Mesodermal cell (in vitro differentiated cells): Measurements from ENCODE around the gene RFX3.

Experiments used
- H3K27ac ChIP-seq: 2 replicates; pipeline ENCODE4 v1.7.0; 2013; ENCODE audit warnings: mild to moderate bottlenecking, low read depth, low read length, moderate library complexity; ENCODE audit not compliant: severe bottlenecking
- H3K36me3 ChIP-seq: 2 replicates; pipeline ENCODE4 v1.7.1; 2013; ENCODE audit warnings: mild to moderate bottlenecking, low read length, moderate library complexity; ENCODE audit not compliant: control insufficient read depth, insufficient read depth
- H3K4me1 ChIP-seq: one replicate; pipeline ENCODE4 v1.7.1; 2013; ENCODE audit warnings: mild to moderate bottlenecking, low read length; ENCODE audit not compliant: insufficient read depth, control insufficient read depth, poor library complexity, severe bottlenecking
- H3K4me3 ChIP-seq: 2 replicates; pipeline ENCODE4 v1.7.0; 2013; ENCODE audit warnings: low read length, control low read depth, mild to moderate bottlenecking; ENCODE audit not compliant: insufficient read depth, poor library complexity, severe bottlenecking; ENCODE audit errors: extremely low read depth
- H3K9me3 ChIP-seq: 2 replicates; pipeline ENCODE4 v1.7.1; 2013; ENCODE audit warnings: mild to moderate bottlenecking, low read length, moderate library complexity; ENCODE audit not compliant: control insufficient read depth
- WGBS, 2 experiments: methylation state at CpG; one replicate each; pipeline ENCODE4 v1.1.5; 2013; ENCODE audit warnings: missing lambda C conversion rate in 2 of 2; ENCODE audit not compliant: insufficient coverage in 2 of 2; 5-methylcytosine and 5-hydroxymethylcytosine counted together

The RFX3 gene

DNA sequence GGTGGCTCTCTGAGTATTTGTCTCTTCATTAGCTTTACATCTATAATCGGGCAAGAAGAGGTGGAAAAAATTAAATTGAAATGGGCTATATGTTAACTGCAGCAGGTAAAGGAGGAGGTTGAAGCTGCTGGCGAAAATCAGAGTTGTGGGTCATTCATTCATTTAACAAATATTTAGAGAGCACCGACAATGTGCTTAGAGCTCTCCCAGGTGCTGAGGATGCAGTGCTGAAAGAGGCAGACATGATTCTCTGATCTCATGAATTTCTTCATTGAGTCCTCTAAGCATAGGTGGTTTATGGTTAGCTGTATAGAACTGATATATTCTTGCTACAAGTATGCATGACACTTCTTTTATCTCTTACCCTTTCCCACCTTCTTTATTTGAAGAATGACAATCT is 243.4 kb downstream of the RFX3 start:
- Histone ChIP-seq H3K4me3 (no peak overlapping the region), H3K36me3 (peaks cover 9% of the 10 kb centered on the region), H3K9me3 (no peaks in the 10 kb centered on the region), H3K4me1 (no peaks in the 10 kb centered on the region), H3K27ac (no peak overlapping the region)
- 83% methylated on average over 1 to 2 of the region's 3 CpGs for WGBS, 2 experiments

DNA sequence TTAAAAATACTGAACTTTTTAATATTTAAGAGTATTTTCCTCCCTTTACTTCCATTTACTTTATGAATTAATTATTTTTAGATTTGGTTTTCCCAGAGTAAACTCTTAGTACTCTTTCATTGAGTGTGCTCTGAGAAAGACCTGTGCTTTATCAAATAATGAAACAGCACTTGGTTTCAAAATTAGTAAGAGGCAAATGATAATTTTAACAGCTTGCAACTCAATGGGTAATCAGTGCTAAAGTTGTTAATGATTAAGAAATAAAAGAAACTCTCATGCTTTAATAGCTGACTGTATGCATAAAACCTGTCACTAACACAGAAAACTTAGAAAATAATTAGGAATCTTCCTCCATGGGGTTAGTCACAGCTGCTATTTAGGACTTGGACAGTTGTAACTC is 244.4 kb downstream of the RFX3 start:
- Histone ChIP-seq H3K4me3 (no peak overlapping the region), H3K36me3 (peaks cover 4% of the 10 kb centered on the region), H3K27ac (no peak overlapping the region), H3K4me1 (no peaks in the 10 kb centered on the region), H3K9me3 (no peaks in the 10 kb centered on the region)

- Histone ChIP-seq H3K9me3 (no peaks in the 10 kb centered on the region), H3K4me3 (no peak overlapping the region), H3K4me1 (no peaks in the 10 kb centered on the region), H3K36me3 (peaks cover 13% of the 10 kb centered on the region), H3K27ac (no peak overlapping the region)
- WGBS, 2 experiments = no CpG with 5 or more reads among the region's 2 CpGs
Measured at GRCh38 chr9:3277200-3277599, 248.6 kb downstream of the RFX3 start.

DNA sequence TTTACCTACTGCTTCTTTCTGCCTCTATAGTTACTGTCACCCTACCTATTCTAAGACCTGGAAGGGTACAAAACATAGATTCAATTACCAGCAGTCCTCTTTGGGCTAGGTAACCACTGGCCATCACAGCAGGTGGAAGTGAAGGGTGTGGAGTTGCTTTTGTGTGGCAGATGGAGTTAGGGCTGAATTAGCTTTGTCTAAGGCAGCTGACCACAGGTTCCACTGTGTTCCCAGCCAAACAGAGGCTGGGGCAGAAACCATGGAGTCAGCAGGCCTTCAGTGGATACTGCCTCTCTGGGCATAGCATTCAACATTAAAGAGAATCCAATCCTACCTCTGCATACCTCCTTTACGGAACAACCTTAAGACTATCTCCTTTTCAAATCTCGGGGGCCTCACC is 254.2 kb downstream of the RFX3 start:
- peaks cover 10% of the 10 kb centered on the region for H3K36me3 ChIP-seq
- H3K9me3 ChIP-seq = no peaks in the 10 kb centered on the region
- H3K4me3 ChIP-seq = no peak overlapping the region
- WGBS, 2 experiments = 84 to 92% methylated on average over 2 of the region's 2 CpGs
- H3K27ac ChIP-seq = no peak overlapping the region
- H3K4me1 ChIP-seq = no peaks in the 10 kb centered on the region

DNA sequence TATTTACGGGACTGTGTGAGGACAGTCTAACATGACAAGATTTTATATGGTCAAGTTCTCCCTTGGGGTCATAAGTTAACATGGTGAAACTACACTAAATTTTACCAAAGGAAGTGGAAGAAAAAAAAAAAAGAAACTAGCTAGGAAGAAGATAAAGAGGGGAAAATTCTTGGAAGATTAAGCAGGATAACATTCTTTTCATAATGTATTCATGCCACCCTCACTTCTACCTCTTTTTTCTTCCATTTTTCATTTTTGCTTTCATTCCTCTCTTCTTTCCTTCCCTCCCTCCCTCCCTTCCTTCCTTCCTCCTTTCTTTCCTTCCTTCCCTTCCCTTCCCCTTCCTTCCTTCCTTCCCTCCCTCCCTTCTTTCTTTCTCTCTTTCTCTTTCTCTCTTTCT is 254.6 kb downstream of the RFX3 start:
- H3K4me1 ChIP-seq = no peaks in the 10 kb centered on the region
- no CpG with 5 or more reads among the region's 1 CpG for WGBS, 2 experiments
- no peaks in the 10 kb centered on the region for H3K9me3 ChIP-seq
- no peak overlapping the region for H3K4me3 ChIP-seq
- H3K36me3 ChIP-seq = peaks cover 10% of the 10 kb centered on the region
- H3K27ac ChIP-seq = no peak overlapping the region

DNA sequence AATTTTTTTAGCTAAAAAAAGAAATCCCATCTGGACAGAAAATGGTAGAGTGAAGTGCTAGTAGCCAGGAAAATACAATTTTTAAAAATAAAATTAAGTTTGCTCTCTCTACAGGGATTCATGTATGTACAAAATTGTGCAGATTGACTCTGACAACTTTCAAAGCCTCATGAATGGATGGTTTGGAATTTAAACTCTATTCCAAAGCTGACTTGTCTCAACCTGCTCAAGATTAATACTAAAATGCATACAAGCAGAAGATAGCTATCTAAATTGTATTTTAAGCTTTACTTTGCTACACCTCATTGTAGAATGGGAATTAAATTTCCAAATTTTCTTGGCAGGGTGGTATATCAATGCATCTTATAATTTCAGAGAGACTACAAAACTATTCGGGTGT is 257.6 kb downstream of the RFX3 start:
- no peak overlapping the region for H3K27ac ChIP-seq
- H3K36me3 ChIP-seq = peaks cover under 1% of the 10 kb centered on the region
- H3K9me3 ChIP-seq = no peaks in the 10 kb centered on the region
- H3K4me3 ChIP-seq = no peak overlapping the region
- H3K4me1 ChIP-seq = no peaks in the 10 kb centered on the region
- 100% methylated on average over 1 of the region's 1 CpG; no CpG with 5 or more reads in 1 of the 2 experiments for WGBS, 2 experiments

DNA sequence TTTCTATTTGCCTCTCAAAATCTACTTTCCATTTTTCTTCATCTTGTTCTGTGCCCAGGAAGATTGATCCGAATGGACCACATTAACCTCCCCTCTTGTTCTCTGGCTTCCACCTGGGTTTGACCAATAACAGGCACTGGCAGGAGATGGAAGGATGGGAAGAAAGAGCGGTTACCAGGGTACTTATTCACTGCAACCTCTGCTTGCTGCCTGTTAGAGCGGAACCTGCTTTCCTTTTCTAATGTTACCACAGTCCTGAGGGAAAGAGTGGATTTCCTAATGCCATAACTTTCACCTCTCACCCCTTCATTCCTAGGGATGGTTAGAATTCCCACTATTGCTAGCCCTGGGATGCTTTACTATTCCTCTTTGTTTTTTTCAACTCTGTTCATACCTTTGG is 262.1 kb downstream of the RFX3 start:
- no peak overlapping the region for H3K4me3 ChIP-seq
- 86% methylated on average over 2 of the region's 3 CpGs; no CpG with 5 or more reads in 1 of the 2 experiments for WGBS, 2 experiments
- H3K36me3 ChIP-seq = peaks cover 9% of the 10 kb centered on the region
- no peaks in the 10 kb centered on the region for H3K4me1 ChIP-seq
- no peak overlapping the region for H3K27ac ChIP-seq
- H3K9me3 ChIP-seq = no peaks in the 10 kb centered on the region

- Histone ChIP-seq H3K36me3 (peaks cover 9% of the 10 kb centered on the region), H3K9me3 (no peaks in the 10 kb centered on the region), H3K27ac (no peak overlapping the region), H3K4me3 (no peak overlapping the region), H3K4me1 (no peaks in the 10 kb centered on the region)
- WGBS, 2 experiments = 84 to 94% methylated on average over 6 to 8 of the region's 10 CpGs
Measured at GRCh38 chr9:3262826-3263529, 262.8 kb downstream of the RFX3 start.

GRCh38 chr9:3261484-3261883 is 264.3 kb downstream of the RFX3 start:
- Histone ChIP-seq H3K27ac (no peak overlapping the region), H3K4me3 (no peak overlapping the region), H3K4me1 (no peaks in the 10 kb centered on the region), H3K36me3 (peaks cover 16% of the 10 kb centered on the region), H3K9me3 (no peaks in the 10 kb centered on the region)
- WGBS, 2 experiments = 95 to 97% methylated on average over 3 to 4 of the region's 5 CpGs

- Histone ChIP-seq H3K9me3 (no peaks in the 10 kb centered on the region), H3K4me1 (no peaks in the 10 kb centered on the region), H3K36me3 (peaks cover 18% of the 10 kb centered on the region), H3K27ac (no peak overlapping the region), H3K4me3 (no peak overlapping the region)
- 90 to 94% methylated on average over 2 of the region's 3 CpGs for WGBS, 2 experiments
Measured at GRCh38 chr9:3256571-3257330, 269.1 kb downstream of the RFX3 start.

- Histone ChIP-seq H3K4me1 (no peaks in the 10 kb centered on the region), H3K27ac (no peak overlapping the region), H3K36me3 (peaks cover 14% of the 10 kb centered on the region), H3K4me3 (no peak overlapping the region), H3K9me3 (no peaks in the 10 kb centered on the region)
- no CpG with 5 or more reads among the region's 2 CpGs for whole genome bisulfite sequencing, 2 experiments
Measured at GRCh38 chr9:3251309-3251708, 274.5 kb downstream of the RFX3 start.
